Measurements from ENCODE around the gene POLD1. TPM values are rescaled to one million over a fixed set of nuclear protein-coding genes. Genes with fewer than 3 reads are reported as not detected.
A peak's percentile ranks its signal among the peaks of the same experiment; 100 is the strongest.

Gene POLD1
- total RNA-seq, 1 donor from 2014 or later, result 54.4 TPM

DNA sequence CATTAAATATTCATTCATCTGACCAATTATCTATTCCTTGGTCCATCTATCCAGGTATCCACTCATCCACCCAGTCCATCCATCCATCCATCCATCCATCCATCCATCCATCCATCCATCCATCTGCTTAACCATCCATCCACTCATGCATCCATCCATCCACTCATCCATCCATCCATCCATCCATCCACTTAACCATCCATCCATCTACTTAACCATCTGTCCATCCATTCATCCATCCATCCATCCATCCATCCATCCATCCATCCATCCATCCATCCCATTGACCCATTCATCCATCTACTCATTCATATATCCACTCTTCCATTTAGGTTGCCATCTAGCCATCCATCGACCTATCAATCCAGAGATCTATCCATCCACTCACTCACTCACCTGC, 59.9 kb downstream of the POLD1 start:
- H3K4me3 Mint-ChIP-seq (ENCODE audit: unreplicated experiment), result peak overlapping the region; percentile 3
- H3K27me3 Mint-ChIP-seq (ENCODE audit: unreplicated experiment), result peaks cover 8% of the 10 kb centered on the region
- H3K4me1 Mint-ChIP-seq (ENCODE audit: unreplicated experiment), result no peaks in the 10 kb centered on the region
- TF ChIP-seq, protein P1, sequence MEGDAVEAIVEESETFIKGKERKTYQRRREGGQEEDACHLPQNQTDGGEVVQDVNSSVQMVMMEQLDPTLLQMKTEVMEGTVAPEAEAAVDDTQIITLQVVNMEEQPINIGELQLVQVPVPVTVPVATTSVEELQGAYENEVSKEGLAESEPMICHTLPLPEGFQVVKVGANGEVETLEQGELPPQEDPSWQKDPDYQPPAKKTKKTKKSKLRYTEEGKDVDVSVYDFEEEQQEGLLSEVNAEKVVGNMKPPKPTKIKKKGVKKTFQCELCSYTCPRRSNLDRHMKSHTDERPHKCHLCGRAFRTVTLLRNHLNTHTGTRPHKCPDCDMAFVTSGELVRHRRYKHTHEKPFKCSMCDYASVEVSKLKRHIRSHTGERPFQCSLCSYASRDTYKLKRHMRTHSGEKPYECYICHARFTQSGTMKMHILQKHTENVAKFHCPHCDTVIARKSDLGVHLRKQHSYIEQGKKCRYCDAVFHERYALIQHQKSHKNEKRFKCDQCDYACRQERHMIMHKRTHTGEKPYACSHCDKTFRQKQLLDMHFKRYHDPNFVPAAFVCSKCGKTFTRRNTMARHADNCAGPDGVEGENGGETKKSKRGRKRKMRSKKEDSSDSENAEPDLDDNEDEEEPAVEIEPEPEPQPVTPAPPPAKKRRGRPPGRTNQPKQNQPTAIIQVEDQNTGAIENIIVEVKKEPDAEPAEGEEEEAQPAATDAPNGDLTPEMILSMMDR (IDR thresholded peaks at IDR 0.05; ENCODE audit: unreplicated experiment), result no peak
- DNase-seq (ENCODE audit: low spot score), result no peak
- H3K9me3 Mint-ChIP-seq (ENCODE audit: unreplicated experiment), result peaks cover 21% of the 10 kb centered on the region
- peaks cover 20% of the 10 kb centered on the region for H3K36me3 Mint-ChIP-seq (ENCODE audit: low read depth, unreplicated experiment)
- H3K27ac Mint-ChIP-seq (ENCODE audit: unreplicated experiment), result no peak overlapping the region

DNA sequence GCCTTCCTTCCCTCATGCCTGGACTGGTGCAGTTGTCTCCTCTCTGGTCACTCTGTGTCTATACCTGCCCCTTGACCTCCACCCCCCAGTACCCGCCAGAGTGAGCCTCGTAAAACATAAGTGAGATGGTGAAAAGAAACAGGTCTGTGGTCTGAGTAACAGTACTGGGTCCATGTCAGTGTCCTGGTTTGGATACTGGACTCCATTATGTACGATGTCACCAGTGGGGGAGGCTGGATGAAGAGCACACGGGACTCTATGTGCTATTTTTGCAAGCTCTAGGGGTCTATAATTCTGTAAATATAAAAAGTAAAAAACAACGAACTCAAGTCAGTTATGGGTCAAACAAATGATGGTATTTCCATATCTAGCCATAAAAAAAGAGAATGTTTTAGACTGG, 62.9 kb downstream of the POLD1 start:
- peaks cover 15% of the 10 kb centered on the region for H3K9me3 Mint-ChIP-seq (ENCODE audit: unreplicated experiment)
- no peaks in the 10 kb centered on the region for H3K4me1 Mint-ChIP-seq (ENCODE audit: unreplicated experiment)
- no peak overlapping the region for H3K27ac Mint-ChIP-seq (ENCODE audit: unreplicated experiment)
- TF ChIP-seq, protein P1 (IDR thresholded peaks at IDR 0.05; ENCODE audit: unreplicated experiment), result no peak
- DNase-seq (ENCODE audit: low spot score), result no peak
- H3K27me3 Mint-ChIP-seq (ENCODE audit: unreplicated experiment), result peaks cover 9% of the 10 kb centered on the region
- no peak overlapping the region for H3K4me3 Mint-ChIP-seq (ENCODE audit: unreplicated experiment)
- peaks cover 16% of the 10 kb centered on the region for H3K36me3 Mint-ChIP-seq (ENCODE audit: low read depth, unreplicated experiment)

DNA sequence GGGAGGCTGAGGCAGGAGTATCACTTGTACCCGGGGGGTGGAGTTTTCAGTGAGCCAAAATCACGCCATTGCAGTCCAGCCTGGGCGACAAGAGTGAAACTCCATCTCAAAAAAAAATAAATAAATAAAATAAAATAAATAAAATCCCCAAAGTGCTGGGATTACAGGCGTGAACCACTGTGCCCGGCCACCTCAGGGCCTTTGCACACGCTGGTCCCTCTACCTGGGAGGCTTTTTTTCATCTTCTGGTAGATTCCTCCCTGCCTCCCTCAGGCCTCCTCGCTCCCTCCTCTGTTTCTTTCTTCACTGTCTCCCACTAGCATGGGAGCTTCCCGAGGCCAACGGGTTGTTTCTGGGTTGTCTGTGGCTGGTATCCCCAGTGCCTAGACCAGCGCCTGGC, 63.6 kb downstream of the POLD1 start:
- DNase-seq (ENCODE audit: low spot score), result no peak
- no peak overlapping the region for H3K27ac Mint-ChIP-seq (ENCODE audit: unreplicated experiment)
- H3K36me3 Mint-ChIP-seq (ENCODE audit: low read depth, unreplicated experiment), result peaks cover 16% of the 10 kb centered on the region
- no peaks in the 10 kb centered on the region for H3K4me1 Mint-ChIP-seq (ENCODE audit: unreplicated experiment)
- no peak overlapping the region for H3K4me3 Mint-ChIP-seq (ENCODE audit: unreplicated experiment)
- H3K27me3 Mint-ChIP-seq (ENCODE audit: unreplicated experiment), result peaks cover 11% of the 10 kb centered on the region
- H3K9me3 Mint-ChIP-seq (ENCODE audit: unreplicated experiment), result peaks cover 16% of the 10 kb centered on the region
- TF ChIP-seq, protein P1 (IDR thresholded peaks at IDR 0.05; ENCODE audit: unreplicated experiment), result no peak

GRCh38 chr19:50449236-50449899, 65.2 kb downstream of the POLD1 start:
- no peak for DNase-seq (ENCODE audit: low spot score)
- Mint-ChIP-seq H3K27ac (ENCODE audit: unreplicated experiment) (no peak overlapping the region), H3K27me3 (ENCODE audit: unreplicated experiment) (peaks cover 11% of the 10 kb centered on the region), H3K9me3 (ENCODE audit: unreplicated experiment) (peaks cover 15% of the 10 kb centered on the region), H3K4me1 (ENCODE audit: unreplicated experiment) (no peaks in the 10 kb centered on the region), H3K36me3 (ENCODE audit: low read depth, unreplicated experiment) (peaks cover 4% of the 10 kb centered on the region), H3K4me3 (ENCODE audit: unreplicated experiment) (no peak overlapping the region)
- TF ChIP-seq, protein P1 (IDR thresholded peaks at IDR 0.05; ENCODE audit: unreplicated experiment), result no peak

DNA sequence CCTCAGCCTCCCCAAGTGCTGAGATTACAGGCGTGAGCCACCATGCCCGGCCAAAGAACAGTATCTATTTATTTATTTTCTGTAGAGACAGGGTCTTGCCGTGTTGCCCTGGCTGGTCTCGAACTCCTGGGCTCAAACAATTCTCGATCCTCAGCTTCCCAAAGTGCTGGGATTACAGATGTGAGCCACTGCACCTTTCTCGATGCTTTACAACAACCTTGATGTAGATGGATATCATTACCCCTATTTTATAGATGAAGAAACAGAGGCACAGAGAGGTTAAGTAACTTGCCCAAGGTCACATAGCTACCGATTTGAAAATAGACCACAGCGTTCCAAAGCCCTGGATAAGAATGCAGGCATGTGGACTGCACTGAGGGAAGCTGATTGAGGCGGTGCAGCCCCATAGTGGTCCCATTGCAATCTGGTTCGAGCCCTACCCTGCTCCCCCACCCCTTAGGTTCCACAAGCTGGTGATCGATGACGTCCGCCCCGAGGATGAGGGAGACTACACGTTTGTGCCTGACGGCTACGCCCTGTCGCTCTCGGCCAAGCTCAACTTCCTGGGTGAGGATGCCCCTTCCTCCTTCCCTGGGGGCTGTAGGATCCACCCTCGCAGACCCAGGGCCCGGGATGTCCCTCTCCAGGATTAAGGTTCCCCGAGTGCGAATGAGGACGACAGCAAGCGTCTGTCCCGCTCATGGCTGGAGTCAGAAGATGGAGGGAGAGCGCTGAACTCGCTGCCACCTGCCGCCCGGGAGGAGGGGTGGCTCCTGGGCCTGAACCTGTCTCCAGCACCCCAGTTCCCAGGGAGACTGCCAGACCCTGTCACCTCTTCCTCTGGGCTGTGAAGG, 66.4 kb downstream of the POLD1 start:
- Mint-ChIP-seq H3K27ac (ENCODE audit: unreplicated experiment) (no peak overlapping the region), H3K27me3 (ENCODE audit: unreplicated experiment) (peaks cover 14% of the 10 kb centered on the region), H3K9me3 (ENCODE audit: unreplicated experiment) (peaks cover 15% of the 10 kb centered on the region), H3K4me1 (ENCODE audit: unreplicated experiment) (no peaks in the 10 kb centered on the region), H3K36me3 (ENCODE audit: low read depth, unreplicated experiment) (peaks cover 8% of the 10 kb centered on the region), H3K4me3 (ENCODE audit: unreplicated experiment) (no peak overlapping the region)
- TF ChIP-seq, protein P1 (IDR thresholded peaks at IDR 0.05; ENCODE audit: unreplicated experiment), result no peak
- no peak for DNase-seq (ENCODE audit: low spot score)
